Measurements from ENCODE around the gene CENPX. TPM values are rescaled to one million over a fixed set of nuclear protein-coding genes. Genes with fewer than 3 reads are reported as not detected.
A peak's percentile ranks its signal among the peaks of the same experiment; 100 is the strongest.

The CENPX gene
- total and polyA plus RNA-seq, 2 of the 13 experiments (the other 11 are each of a cell fraction or from before 2014, with no cell fraction given) = 92.7 to 170 TPM

- TF ChIP-seq ZNF407 (CRISPR knock-in tag; IDR thresholded peaks at IDR 0.05; ENCODE audit: not compliant biosample characterization) (peak; percentile 76), SIN3B (IDR thresholded peaks at IDR 0.05; ENCODE audit: low read length) (no peak), SAP130 (CRISPR knock-in tag; IDR thresholded peaks at IDR 0.05; ENCODE audit: low read depth) (peak; percentile 68), ZNF607 (CRISPR knock-in tag; IDR thresholded peaks at IDR 0.05; ENCODE audit: borderline replicate concordance) (no peak; the same call in 1 of the 2 replicates), FOXP1 (IDR thresholded peaks at IDR 0.05) (no peak), FOXP1 (CRISPR knock-in tag; IDR thresholded peaks at IDR 0.05) (no peak), PREB (CRISPR knock-in tag; IDR thresholded peaks at IDR 0.05) (no peak; the same call in 1 of the 2 replicates), FOSL1 (CRISPR knock-in tag; IDR thresholded peaks at IDR 0.05; ENCODE audit: borderline replicate concordance) (no peak), ELF1 (CRISPR knock-in tag; IDR thresholded peaks at IDR 0.05) (no peak; the same call in 1 of the 2 replicates), ZNF841 (CRISPR knock-in tag; IDR thresholded peaks at IDR 0.05; ENCODE audit: borderline replicate concordance) (no peak), ZSCAN22 (CRISPR knock-in tag; IDR thresholded peaks at IDR 0.05) (0 out of 2 replicates have a peak, but pooled peaks have one; percentile 36), ZFP91 (CRISPR knock-in tag; IDR thresholded peaks at IDR 0.05; ENCODE audit: borderline replicate concordance) (peak; percentile 7; the same call in 1 of the 2 replicates), ZNF468 (CRISPR knock-in tag; IDR thresholded peaks at IDR 0.05) (peak; percentile 24; the same call in 1 of the 2 replicates), ZBTB37 (CRISPR knock-in tag; IDR thresholded peaks at IDR 0.05) (no peak), SAFB2 (CRISPR knock-in tag; IDR thresholded peaks at IDR 0.05; ENCODE audit: borderline replicate concordance, low read depth) (no peak; the same call in 1 of the 2 replicates), NR2F1 (CRISPR knock-in tag; IDR thresholded peaks at IDR 0.05) (no peak)
Measured at GRCh38 chr17:82023447-82024241, 966 bp upstream of the CENPX start (continued).

All from HepG2 (cell line).